NCI-H774 (cell line): ENCODE results near the gene CTNND2.

Experiments used
- DNase-seq: peaks from one replicate; lab custom pipeline; 2025; lab: John Stamatoyannopoulos, UW

The CTNND2 gene

GRCh38 chr5:11780641-11781345 is 123.5 kb downstream of the CTNND2 start:
- DNase-seq = no peak

- DNase-seq = no peak
These were observed 127.2 kb downstream of the CTNND2 start for GRCh38 chr5:11777096-11777495.

GRCh38 chr5:11770310-11770709 is 133.9 kb downstream of the CTNND2 start:
- no peak for DNase-seq

- no peak for DNase-seq
These were observed 143.2 kb downstream of the CTNND2 start for GRCh38 chr5:11760934-11761603.

- no peak for DNase-seq
These were observed 145.9 kb downstream of the CTNND2 start for GRCh38 chr5:11758321-11758720.

GRCh38 chr5:11757661-11758060 is 146.6 kb downstream of the CTNND2 start:
- no peak for DNase-seq

GRCh38 chr5:11737010-11737409 is 167.2 kb downstream of the CTNND2 start:
- no peak for DNase-seq

GRCh38 chr5:11734369-11734768 is 169.9 kb downstream of the CTNND2 start:
- no peak for DNase-seq

- DNase-seq = no peak
These were observed 170.4 kb downstream of the CTNND2 start for GRCh38 chr5:11733840-11734192.

- no peak for DNase-seq
These were observed 170.9 kb downstream of the CTNND2 start for GRCh38 chr5:11733185-11733839.

- no peak for DNase-seq
These were observed 179.3 kb downstream of the CTNND2 start for GRCh38 chr5:11724940-11725339.

GRCh38 chr5:11719888-11720481 is 184.3 kb downstream of the CTNND2 start:
- no peak for DNase-seq

GRCh38 chr5:11715461-11716196 is 188.6 kb downstream of the CTNND2 start:
- no peak for DNase-seq

- DNase-seq = no peak
These were observed 192.3 kb downstream of the CTNND2 start for GRCh38 chr5:11711932-11712331.

- DNase-seq = no peak
These were observed 195.2 kb downstream of the CTNND2 start for GRCh38 chr5:11709021-11709420.

- DNase-seq = no peak
These were observed 199.3 kb downstream of the CTNND2 start for GRCh38 chr5:11704916-11705315.

GRCh38 chr5:11700391-11700790 is 203.9 kb downstream of the CTNND2 start:
- DNase-seq = no peak

GRCh38 chr5:11692636-11693035 is 211.6 kb downstream of the CTNND2 start:
- DNase-seq = no peak

GRCh38 chr5:11687498-11687897 is 216.7 kb downstream of the CTNND2 start:
- no peak for DNase-seq

- DNase-seq = no peak
These were observed 219.6 kb downstream of the CTNND2 start for GRCh38 chr5:11684607-11685006.

GRCh38 chr5:11683666-11684065 is 220.6 kb downstream of the CTNND2 start:
- DNase-seq = no peak

- DNase-seq = no peak
These were observed 222.4 kb downstream of the CTNND2 start for GRCh38 chr5:11681796-11682195.
